NCI-H146 treated with DMSO at 0.1 percent for 48 hours (cell line): ENCODE data around the gene OSBPL10.
A peak's percentile ranks its signal among the peaks of the same experiment; 100 is the strongest.

Experiments used
- DNase-seq: peaks from one replicate; lab custom pipeline; 2025; ENCODE audit not compliant: unreplicated experiment; lab: John Stamatoyannopoulos, UW

Gene OSBPL10

GRCh38 chr3:31635545-31635944 is 345.5 kb downstream of the OSBPL10 start:
- DNase-seq, result no peak

- DNase-seq, result no peak
Observed at GRCh38 chr3:31634476-31634875, 346.6 kb downstream of the OSBPL10 start.

- DNase-seq, result no peak
Observed at GRCh38 chr3:31629054-31629453, 352.0 kb downstream of the OSBPL10 start.

- DNase-seq, result no peak
Observed at GRCh38 chr3:31625358-31625757, 355.7 kb downstream of the OSBPL10 start.

GRCh38 chr3:31624083-31624709 is 356.9 kb downstream of the OSBPL10 start:
- DNase-seq, result no peak

DNA sequence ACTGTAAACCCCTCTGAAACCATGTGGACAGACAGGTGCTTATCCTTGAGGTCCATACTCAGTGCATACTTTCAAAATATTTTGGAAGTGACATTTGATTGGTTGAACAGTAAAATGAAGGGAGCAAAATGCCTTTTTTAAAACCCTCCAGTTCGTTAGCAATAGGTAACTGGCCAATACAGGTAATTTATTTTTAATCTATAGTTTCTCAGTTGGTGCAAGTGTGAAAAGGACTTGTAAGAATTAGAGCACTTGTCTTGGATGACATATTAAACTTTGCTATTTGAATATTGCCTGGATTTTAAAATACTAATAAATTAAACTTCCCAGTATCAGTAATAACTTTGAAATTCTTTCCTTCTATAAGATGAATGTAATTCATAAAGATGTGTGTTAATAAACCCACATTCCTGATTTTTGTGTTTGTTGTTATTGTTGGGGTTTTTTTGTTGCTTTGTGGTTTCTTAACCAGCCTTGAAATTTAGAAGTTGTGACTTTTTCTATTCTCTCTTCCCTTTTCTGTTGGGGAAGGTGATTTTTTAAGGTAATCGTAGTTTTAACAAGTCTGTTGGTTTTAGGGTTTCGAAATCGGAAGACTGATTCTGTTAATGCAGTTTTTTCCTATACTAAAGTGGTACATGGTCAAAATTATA is 358.3 kb downstream of the OSBPL10 start:
- DNase-seq, result no peak

DNA sequence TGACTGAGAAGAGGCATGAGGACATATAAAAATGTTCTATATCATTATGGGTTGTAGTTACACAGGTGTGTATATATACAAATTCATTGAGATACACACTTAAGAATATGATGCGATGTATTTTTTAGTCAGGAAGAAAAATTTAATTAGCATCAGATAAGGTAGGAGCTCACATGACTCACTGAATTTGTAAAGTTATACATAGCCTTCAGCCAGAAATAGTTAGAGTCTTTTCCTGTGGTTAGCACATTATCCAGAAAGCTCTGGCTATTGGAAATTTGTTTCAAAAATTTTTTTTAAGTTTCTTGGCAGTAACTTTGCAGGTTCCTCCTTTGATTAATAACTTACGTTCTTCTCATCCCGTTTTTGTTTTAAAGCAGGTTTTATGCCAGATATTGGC is 359.7 kb downstream of the OSBPL10 start:
- DNase-seq, result no peak

DNA sequence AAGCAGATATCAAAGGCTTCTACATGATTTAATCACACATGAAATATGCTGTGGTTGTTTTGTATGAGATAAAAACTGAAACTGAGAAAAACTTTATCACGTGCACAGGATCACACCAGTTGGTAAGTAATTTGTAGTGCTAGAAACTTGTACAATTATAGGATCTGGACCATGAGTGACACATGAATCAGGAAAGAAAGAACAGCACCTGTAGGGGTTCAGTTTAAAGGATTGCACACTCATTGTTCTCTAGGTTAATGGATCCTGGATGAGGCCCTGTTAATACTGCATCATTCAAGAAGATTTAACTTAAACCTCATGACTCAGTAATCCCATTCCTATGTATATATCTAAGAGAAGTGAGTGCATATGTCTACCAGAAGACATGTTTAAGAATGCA is 360.4 kb downstream of the OSBPL10 start:
- DNase-seq, result no peak

DNA sequence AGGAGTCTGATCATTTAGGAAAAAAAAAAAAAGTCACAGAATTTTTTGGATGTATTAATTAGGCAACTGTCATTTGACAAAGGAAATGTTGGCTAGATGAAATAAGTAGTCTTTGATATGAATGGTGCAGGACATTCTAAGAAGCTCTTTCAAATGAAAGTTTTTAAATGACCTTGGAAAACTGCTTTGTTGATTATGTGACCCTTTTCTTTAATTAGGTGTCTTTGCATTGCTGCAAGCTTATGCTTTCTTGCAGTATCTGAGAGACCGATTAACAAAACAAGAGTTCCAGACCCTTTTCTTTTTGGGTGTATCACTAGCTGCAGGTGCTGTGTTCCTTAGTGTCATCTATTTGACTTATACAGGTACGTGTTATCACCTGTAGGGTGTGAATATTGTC is 364.4 kb downstream of the OSBPL10 start:
- no peak for DNase-seq

DNA sequence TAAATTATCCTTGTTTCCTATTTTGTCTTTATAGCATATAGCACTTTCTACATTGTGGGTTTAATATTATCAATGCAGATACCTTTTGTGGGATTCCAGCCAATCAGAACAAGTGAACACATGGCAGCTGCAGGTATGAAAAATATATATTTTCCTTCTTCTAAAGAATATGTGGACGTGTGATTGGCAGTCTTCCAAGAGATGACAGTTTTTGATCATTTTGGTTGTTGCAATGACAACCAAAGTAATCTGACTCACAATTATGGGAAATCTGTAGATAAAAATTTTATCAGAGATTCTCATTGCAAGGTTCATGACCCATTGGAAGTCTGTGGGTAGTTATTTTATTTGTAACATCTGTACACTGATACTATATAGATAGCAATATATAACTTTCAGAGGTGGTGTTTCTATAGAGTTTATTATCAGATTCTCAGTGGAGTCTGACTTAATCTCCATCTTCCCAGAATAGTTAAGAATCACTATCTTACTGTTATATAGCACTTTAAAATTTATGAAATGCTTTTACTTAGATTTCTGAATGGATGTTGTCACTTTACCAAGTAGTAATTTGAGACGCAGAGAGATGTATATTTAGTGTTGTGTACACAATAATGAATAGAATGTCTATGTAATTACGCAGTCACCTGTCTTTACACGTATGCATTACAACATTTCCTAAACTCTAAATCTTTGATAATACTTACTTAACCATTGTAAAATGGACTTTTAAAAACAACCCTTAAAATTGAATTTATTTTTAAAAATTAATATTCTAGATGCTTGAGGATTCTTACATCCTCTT is 365.8 kb downstream of the OSBPL10 start:
- peak; percentile 59 for DNase-seq

GRCh38 chr3:31614162-31614921 is 366.7 kb downstream of the OSBPL10 start:
- peak; percentile 20 for DNase-seq

- DNase-seq, result no peak
Observed at GRCh38 chr3:31613654-31614053, 367.4 kb downstream of the OSBPL10 start.

- DNase-seq, result no peak
Observed at GRCh38 chr3:31613177-31613576, 367.9 kb downstream of the OSBPL10 start.
